ENCODE data around the gene ATG9A.

GRCh38 chr2:219184121-219184520, 45.3 kb downstream of the ATG9A start:
- no peak for TF ChIP-seq CTCF (IDR thresholded peaks at IDR 0.05)
- TF ChIP-seq POLR2A (IDR thresholded peaks at IDR 0.05), result no peak
